Tibial nerve (tissue), 3 donors: ENCODE data around the gene ALK.

Experiments used
- CTCF ChIP-seq, 5 experiments: fragments of 200-600 bp in 3 of 5; fragments of 450-650 bp in 2 of 5; sonication (generic) in 3 of 5; IDR thresholded peaks; one replicate each; pipeline ENCODE4 v1.5.1; 2016 to 2019; ENCODE audit warnings: antibody characterized with exemption in 5 of 5, mild to moderate bottlenecking in 3 of 5, moderate library complexity in 2 of 5
- POLR2A ChIP-seq, 2 donors: fragments of 450-650 bp; IDR thresholded peaks; one replicate each; pipeline ENCODE4 v1.6.1; 2017; ENCODE audit warnings: antibody characterized with exemption in 2 of 2, mild to moderate bottlenecking in 2 of 2, moderate library complexity in 2 of 2

GRCh38 chr2:29962922-29963321 lies 41.5 kb upstream of the ALK start:
- TF ChIP-seq CTCF (IDR thresholded peaks at IDR 0.05) (no peak), POLR2A (IDR thresholded peaks at IDR 0.05) (no peak)
